Measurements from ENCODE around the gene NAGS.

GRCh38 chr17:44011876-44012275 lies 7.5 kb downstream of the NAGS start:
- TF ChIP-seq ZFP3 (CRISPR knock-in tag; IDR thresholded peaks at IDR 0.05) (no peak), ISL1 (CRISPR knock-in tag; IDR thresholded peaks at IDR 0.05) (no peak), ZNF565 (CRISPR knock-in tag; conservative IDR thresholded peaks at IDR 0.05; ENCODE audit: low read depth) (no peak), SNAI2 (CRISPR knock-in tag; IDR thresholded peaks at IDR 0.05) (no peak), ZFP30 (CRISPR knock-in tag; IDR thresholded peaks at IDR 0.05) (no peak), ZC3H10 (CRISPR knock-in tag; IDR thresholded peaks at IDR 0.05) (no peak)
